Skeletal muscle satellite cell (primary cell): ENCODE measurements around the gene SH3RF1.

Experiments used
- H3K27me3 ChIP-seq: 2 replicates; pipeline ENCODE4 v1.7.0; 2013; ENCODE audit warnings: low read length; ENCODE audit not compliant: control insufficient read depth, insufficient read depth
- H3K36me3 ChIP-seq: 2 replicates; pipeline ENCODE4 v1.7.0; 2013; ENCODE audit warnings: mild to moderate bottlenecking, control low read depth, low read length; ENCODE audit not compliant: insufficient read depth
- H3K4me1 ChIP-seq: 2 replicates; pipeline ENCODE4 v1.7.0; 2013; ENCODE audit warnings: low read length; ENCODE audit not compliant: control insufficient read depth, insufficient read depth
- H3K4me2 ChIP-seq: 2 replicates; pipeline ENCODE4 v1.7.0; 2013; ENCODE audit warnings: mild to moderate bottlenecking, low read length
- H3K4me3 ChIP-seq: 2 replicates; pipeline ENCODE4 v1.7.0; 2013; ENCODE audit warnings: low read length
- H3K9ac ChIP-seq: 2 replicates; pipeline ENCODE4 v1.7.0; 2013; ENCODE audit warnings: mild to moderate bottlenecking, low read depth, low read length, moderate library complexity
- H3K9me3 ChIP-seq: replicated peaks from 2 replicates; pipeline ENCODE4 v1.7.0; 2013; ENCODE audit warnings: mild to moderate bottlenecking, control low read depth, low read length

SH3RF1 gene

GRCh38 chr4:169050284-169050683 is 220.5 kb downstream of the SH3RF1 start:
- Histone ChIP-seq H3K36me3 (no peaks in the 10 kb centered on the region), H3K4me2 (no peak overlapping the region), H3K4me1 (no peaks in the 10 kb centered on the region), H3K4me3 (no peak overlapping the region), H3K9me3 (no peaks in the 10 kb centered on the region), H3K9ac (no peak overlapping the region), H3K27me3 (no peaks in the 10 kb centered on the region)

GRCh38 chr4:169048868-169049414 is 221.8 kb downstream of the SH3RF1 start:
- H3K4me2 ChIP-seq: no peak overlapping the region
- H3K27me3 ChIP-seq: no peaks in the 10 kb centered on the region

GRCh38 chr4:169047956-169048355 is 222.8 kb downstream of the SH3RF1 start:
- no peaks in the 10 kb centered on the region for H3K4me1 ChIP-seq
- H3K9me3 ChIP-seq: no peaks in the 10 kb centered on the region
- H3K36me3 ChIP-seq: no peaks in the 10 kb centered on the region
- no peak overlapping the region for H3K9ac ChIP-seq
- H3K4me2 ChIP-seq: no peak overlapping the region
- H3K4me3 ChIP-seq: no peak overlapping the region
- H3K27me3 ChIP-seq: no peaks in the 10 kb centered on the region

More at GRCh38 chr4:169048868-169049414, 221.8 kb downstream of the SH3RF1 start:
- H3K9ac ChIP-seq: no peak overlapping the region
- H3K4me3 ChIP-seq: no peak overlapping the region
- no peaks in the 10 kb centered on the region for H3K36me3 ChIP-seq
- no peaks in the 10 kb centered on the region for H3K4me1 ChIP-seq
- no peaks in the 10 kb centered on the region for H3K9me3 ChIP-seq

- Histone ChIP-seq H3K4me1 (no peaks in the 10 kb centered on the region), H3K9me3 (peaks cover 3% of the 10 kb centered on the region)
These were observed 224.7 kb downstream of the SH3RF1 start for GRCh38 chr4:169045862-169046584.

GRCh38 chr4:169044714-169045447 is 225.9 kb downstream of the SH3RF1 start:
- Histone ChIP-seq H3K36me3 (no peaks in the 10 kb centered on the region), H3K4me2 (no peak overlapping the region), H3K27me3 (no peaks in the 10 kb centered on the region), H3K9me3 (peaks cover 3% of the 10 kb centered on the region), H3K4me1 (no peaks in the 10 kb centered on the region), H3K9ac (no peak overlapping the region), H3K4me3 (no peak overlapping the region)

More at GRCh38 chr4:169045862-169046584, 224.7 kb downstream of the SH3RF1 start:
- Histone ChIP-seq H3K4me2 (no peak overlapping the region), H3K27me3 (no peaks in the 10 kb centered on the region), H3K9ac (no peak overlapping the region), H3K4me3 (no peak overlapping the region), H3K36me3 (no peaks in the 10 kb centered on the region)
